Large intestine (tissue), 3 donors: Measurements from ENCODE around the gene NPM3. TPM values are rescaled to one million over a fixed set of nuclear protein-coding genes. Genes with fewer than 3 reads are reported as not detected.

Experiments used
- DNase-seq, 2 donors: peaks; one replicate each; pipeline versions ENCODE4 v3.0.0 to v3.0.0-alpha.2; 2013
- H3K27ac ChIP-seq: one replicate; pipeline ENCODE4 v1.5.1; 2013; ENCODE audit warnings: low read length
- H3K27me3 ChIP-seq: 2 replicates; pipeline ENCODE4 v1.6.1; 2013; ENCODE audit warnings: low read length; ENCODE audit not compliant: control insufficient read depth, insufficient read depth
- H3K36me3 ChIP-seq: 2 replicates; pipeline ENCODE4 v1.6.1; 2013; ENCODE audit warnings: low read length; ENCODE audit not compliant: control insufficient read depth, insufficient read depth
- H3K4me1 ChIP-seq: one replicate; pipeline ENCODE4 v1.6.1; 2013; ENCODE audit warnings: low read length; ENCODE audit not compliant: control insufficient read depth, insufficient read depth
- H3K4me3 ChIP-seq: one replicate; pipeline ENCODE4 v1.5.1; 2013; ENCODE audit warnings: low read length
- H3K9me3 ChIP-seq: one replicate; pipeline ENCODE4 v1.6.1; 2013; ENCODE audit warnings: mild to moderate bottlenecking, low read depth, low read length, moderate library complexity; ENCODE audit not compliant: control insufficient read depth
- WGBS: methylation state at CpG from one replicate; pipeline ENCODE4 v1.1.5; 2013; ENCODE audit warnings: low lambda C conversion rate; ENCODE audit not compliant: insufficient coverage; 5-methylcytosine and 5-hydroxymethylcytosine counted together
- polyA plus RNA-seq: library from polyadenylated mRNA; unstranded; fragments of 120-200 nt; gene quantifications from one replicate; pipeline ENCODE4 v1.2.1, GENCODE V29; 2013

The NPM3 gene
- polyA plus RNA-seq, 1 donor, result 45.2 TPM

DNA sequence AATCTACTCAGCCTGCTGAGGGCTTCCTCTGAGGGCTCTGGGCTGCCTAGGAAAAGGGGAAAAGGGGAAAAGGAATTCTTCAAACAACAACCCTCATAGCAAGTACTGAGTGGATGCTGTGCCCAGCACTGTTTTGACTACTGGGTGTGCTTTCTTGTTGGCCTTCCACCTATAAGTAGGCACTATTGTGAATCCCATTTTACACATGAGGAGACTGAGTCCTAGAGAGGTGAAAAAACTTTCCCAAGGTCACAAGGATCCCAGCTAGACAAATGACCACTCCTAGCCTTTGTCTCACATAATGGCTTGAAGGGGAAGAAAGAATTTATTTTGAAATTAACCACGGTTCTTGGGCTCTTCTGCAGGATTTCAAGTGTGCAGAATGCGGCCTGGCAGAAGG is 24.4 kb downstream of the NPM3 start:
- no peak for DNase-seq
- Histone ChIP-seq H3K4me3 (no peak overlapping the region), H3K36me3 (no peaks in the 10 kb centered on the region), H3K9me3 (no peaks in the 10 kb centered on the region), H3K27ac (no peak overlapping the region), H3K4me1 (no peaks in the 10 kb centered on the region), H3K27me3 (peaks cover 11% of the 10 kb centered on the region)
- WGBS, result no CpG with 5 or more reads among the region's 2 CpGs

DNA sequence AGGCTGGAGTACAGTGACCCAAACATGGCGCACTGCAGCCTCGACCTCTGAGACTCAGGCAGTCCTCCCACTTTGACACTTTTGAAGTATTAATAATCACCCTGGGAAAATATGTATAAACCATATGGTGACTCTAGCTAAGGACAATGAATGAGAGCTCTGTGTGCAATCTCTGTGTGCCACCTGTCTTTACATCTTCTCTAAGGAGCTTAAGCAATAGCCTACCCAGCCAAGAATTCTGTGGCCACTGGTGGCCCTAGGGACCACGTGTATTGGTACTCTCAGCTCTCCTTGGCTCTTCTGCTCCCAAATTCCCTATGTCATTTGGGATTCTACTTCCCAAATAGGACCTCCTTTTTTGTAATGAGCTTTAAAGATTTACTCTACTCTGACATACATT is 31.0 kb downstream of the NPM3 start:
- Histone ChIP-seq H3K27ac (no peak overlapping the region), H3K9me3 (no peaks in the 10 kb centered on the region), H3K27me3 (no peaks in the 10 kb centered on the region), H3K4me1 (peaks cover 21% of the 10 kb centered on the region), H3K36me3 (no peaks in the 10 kb centered on the region), H3K4me3 (no peak overlapping the region)
- DNase-seq, result no peak
- WGBS, result no CpG with 5 or more reads among the region's 3 CpGs

GRCh38 chr10:101749047-101750016 is 33.9 kb downstream of the NPM3 start:
- H3K4me3 ChIP-seq, result no peak overlapping the region
- peaks cover 30% of the 10 kb centered on the region for H3K4me1 ChIP-seq
- H3K27me3 ChIP-seq, result no peaks in the 10 kb centered on the region
- peak; percentile 29 to 76 for DNase-seq
- no peaks in the 10 kb centered on the region for H3K9me3 ChIP-seq
- peak overlapping the region; percentile 57 for H3K27ac ChIP-seq
- no CpG with 5 or more reads among the region's 19 CpGs for WGBS
- no peaks in the 10 kb centered on the region for H3K36me3 ChIP-seq

GRCh38 chr10:101748496-101748895 is 34.8 kb downstream of the NPM3 start:
- H3K27ac ChIP-seq, result no peak overlapping the region
- peaks cover 30% of the 10 kb centered on the region for H3K4me1 ChIP-seq
- H3K9me3 ChIP-seq, result no peaks in the 10 kb centered on the region
- no peaks in the 10 kb centered on the region for H3K27me3 ChIP-seq
- no peaks in the 10 kb centered on the region for H3K36me3 ChIP-seq
- WGBS, result no CpG with 5 or more reads among the region's 3 CpGs
- DNase-seq, result no peak
- H3K4me3 ChIP-seq, result no peak overlapping the region

DNA sequence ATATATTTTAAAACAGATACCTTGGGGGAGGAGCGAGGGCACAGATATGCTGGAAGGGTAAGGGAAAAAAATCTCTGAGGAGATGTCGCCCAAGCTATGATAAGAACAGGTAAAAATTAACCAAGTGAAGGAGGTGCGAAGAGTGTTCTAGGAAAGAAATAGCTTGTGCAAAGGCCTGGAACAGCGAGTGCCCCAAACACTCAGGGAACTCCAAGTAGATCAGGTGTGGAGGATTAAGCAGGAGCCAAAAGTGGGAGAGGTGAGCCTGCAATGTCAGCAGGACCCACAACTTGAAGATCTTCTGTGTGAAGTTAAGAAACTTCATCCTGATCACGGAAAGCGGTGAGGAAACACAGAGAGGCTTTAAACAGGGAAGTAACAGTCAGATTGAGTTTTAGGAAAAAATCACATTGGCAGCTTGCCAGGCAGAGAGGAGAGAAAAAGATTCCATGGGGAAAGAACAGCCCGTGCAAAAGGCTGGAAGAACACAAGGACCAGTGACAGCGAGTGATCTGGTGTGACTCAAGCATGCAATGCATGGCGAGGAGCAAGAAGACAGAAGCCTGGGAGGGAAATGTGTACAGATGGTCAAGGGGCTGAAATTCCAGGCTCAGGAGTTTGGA is 38.1 kb downstream of the NPM3 start:
- no peak overlapping the region for H3K4me3 ChIP-seq
- peak in 1 of 2 donors; percentile 52 for DNase-seq
- peaks cover 5% of the 10 kb centered on the region for H3K27me3 ChIP-seq
- H3K36me3 ChIP-seq, result no peaks in the 10 kb centered on the region
- H3K9me3 ChIP-seq, result no peaks in the 10 kb centered on the region
- no peak overlapping the region for H3K27ac ChIP-seq
- 33% methylated on average over 2 of the region's 9 CpGs for WGBS
- peaks cover 24% of the 10 kb centered on the region for H3K4me1 ChIP-seq

- Histone ChIP-seq H3K9me3 (no peaks in the 10 kb centered on the region), H3K27me3 (peaks cover 5% of the 10 kb centered on the region), H3K4me3 (no peak overlapping the region), H3K27ac (no peak overlapping the region), H3K4me1 (peaks cover 16% of the 10 kb centered on the region), H3K36me3 (no peaks in the 10 kb centered on the region)
- DNase-seq, result no peak
- no CpG with 5 or more reads among the region's 3 CpGs for WGBS
Measured at GRCh38 chr10:101744267-101744666, 39.0 kb downstream of the NPM3 start.

DNA sequence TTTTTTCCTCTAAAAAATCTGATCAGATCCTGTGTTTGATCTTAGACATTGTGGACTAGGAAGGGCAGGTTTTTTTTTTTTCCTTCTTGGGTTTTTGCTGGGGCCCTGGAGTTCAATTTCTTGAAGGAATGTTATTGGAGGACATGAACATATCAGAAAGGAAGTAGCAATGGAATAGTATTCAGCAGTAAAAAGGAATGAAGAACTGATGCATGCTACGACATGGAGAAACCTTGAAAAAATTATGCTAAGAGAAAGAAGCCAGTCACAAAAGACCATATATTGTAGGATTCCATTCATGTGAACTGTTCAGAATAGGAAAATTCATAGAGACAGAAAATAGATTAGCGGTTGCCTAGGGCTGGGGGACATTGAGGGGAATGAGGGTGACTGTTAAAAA is 41.3 kb downstream of the NPM3 start:
- 50% methylated on average over 2 of the region's 2 CpGs for WGBS
- H3K4me1 ChIP-seq, result peaks cover 9% of the 10 kb centered on the region
- peaks cover 5% of the 10 kb centered on the region for H3K27me3 ChIP-seq
- no peaks in the 10 kb centered on the region for H3K36me3 ChIP-seq
- no peak for DNase-seq
- H3K4me3 ChIP-seq, result no peak overlapping the region
- H3K27ac ChIP-seq, result no peak overlapping the region
- no peaks in the 10 kb centered on the region for H3K9me3 ChIP-seq

- no CpG with 5 or more reads among the region's 3 CpGs for whole genome bisulfite sequencing
- Histone ChIP-seq H3K4me1 (no peaks in the 10 kb centered on the region), H3K36me3 (no peaks in the 10 kb centered on the region), H3K4me3 (no peak overlapping the region), H3K9me3 (no peaks in the 10 kb centered on the region), H3K27me3 (peaks cover 8% of the 10 kb centered on the region), H3K27ac (no peak overlapping the region)
- DNase-seq, result no peak
Measured at GRCh38 chr10:101736666-101737065, 46.6 kb downstream of the NPM3 start.

- H3K4me3 ChIP-seq, result no peak overlapping the region
- no peaks in the 10 kb centered on the region for H3K9me3 ChIP-seq
- no CpG with 5 or more reads among the region's 1 CpG for WGBS
- no peak overlapping the region for H3K27ac ChIP-seq
- H3K36me3 ChIP-seq, result no peaks in the 10 kb centered on the region
- H3K4me1 ChIP-seq, result no peaks in the 10 kb centered on the region
- peaks cover 3% of the 10 kb centered on the region for H3K27me3 ChIP-seq
- DNase-seq, result no peak
Measured at GRCh38 chr10:101732096-101732495, 51.1 kb downstream of the NPM3 start.
